GM12874 (cell line): ENCODE results near the gene RAMP3.

Experiments used
- CTCF ChIP-seq: IDR thresholded peaks from 2 replicates; pipeline ENCODE4 v1.5.1; 2011; ENCODE audit warnings: low read depth, mild to moderate bottlenecking, control low read depth, low read length, moderate library complexity; ENCODE audit not compliant: insufficient read depth

Gene RAMP3

GRCh38 chr7:45211066-45211465 is 53.5 kb downstream of the RAMP3 start:
- TF ChIP-seq CTCF = no peak

GRCh38 chr7:45211958-45212357 is 54.4 kb downstream of the RAMP3 start:
- TF ChIP-seq CTCF = no peak

- TF ChIP-seq CTCF = no peak
These were observed 55.0 kb downstream of the RAMP3 start for GRCh38 chr7:45212606-45213005.

- TF ChIP-seq CTCF = no peak
These were observed 58.0 kb downstream of the RAMP3 start for GRCh38 chr7:45215601-45216062.

GRCh38 chr7:45216181-45216580 is 58.6 kb downstream of the RAMP3 start:
- TF ChIP-seq CTCF = no peak

- TF ChIP-seq CTCF = no peak
These were observed 59.1 kb downstream of the RAMP3 start for GRCh38 chr7:45216622-45217165.

GRCh38 chr7:45217358-45217757 is 59.8 kb downstream of the RAMP3 start:
- TF ChIP-seq CTCF = no peak
